ENCODE results near the gene GLYATL2. TPM values are rescaled to one million over a fixed set of nuclear protein-coding genes. Genes with fewer than 3 reads are reported as not detected.

GLYATL2 gene
- total RNA-seq, 1 experiment from 2014 or later = not detected

DNA sequence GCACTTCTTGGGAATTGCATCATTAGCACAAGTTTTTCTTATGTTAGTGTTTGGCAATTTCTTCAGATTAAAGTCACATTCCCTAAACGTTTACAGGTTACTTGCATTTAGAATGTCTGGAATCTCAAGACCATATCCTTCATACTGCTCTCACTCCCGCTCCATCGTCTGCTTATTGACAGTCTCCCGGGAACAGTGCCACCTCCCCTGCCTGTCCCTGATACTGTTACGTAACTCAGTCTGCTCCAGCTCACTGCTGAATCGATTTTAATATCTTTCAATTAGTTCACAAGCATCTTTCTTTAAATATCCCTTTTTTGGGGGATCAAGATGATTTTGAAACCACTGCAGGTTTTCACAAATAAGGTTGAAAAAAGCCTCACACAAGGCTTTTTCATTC, 48.2 kb downstream of the GLYATL2 start:
- H3K9me3 ChIP-seq (ENCODE audit: insufficient read depth, low read depth) = peaks cover 9% of the 10 kb centered on the region; the same call in 1 of the 2 replicates
- H3K79me2 ChIP-seq (ENCODE audit: low read depth) = no peaks in the 10 kb centered on the region
- intact Hi-C loops (cut with micrococcal nuclease; ENCODE audit: unreplicated experiment) = no loop called here
- H3K4me2 ChIP-seq = no peak overlapping the region
- H3K4me3 ChIP-seq = no peak overlapping the region
- BruUV-seq (replicated peaks) = no TSS peak
- no peaks in the 10 kb centered on the region for H3K4me1 ChIP-seq (replicated peaks; ENCODE audit: insufficient read depth)
- no peaks in the 10 kb centered on the region for H4K20me1 ChIP-seq (ENCODE audit: insufficient read depth)
- H3F3A ChIP-seq (ENCODE audit: insufficient read depth, low read depth) = no peaks in the 10 kb centered on the region
- TF ChIP-seq, protein P1, sequence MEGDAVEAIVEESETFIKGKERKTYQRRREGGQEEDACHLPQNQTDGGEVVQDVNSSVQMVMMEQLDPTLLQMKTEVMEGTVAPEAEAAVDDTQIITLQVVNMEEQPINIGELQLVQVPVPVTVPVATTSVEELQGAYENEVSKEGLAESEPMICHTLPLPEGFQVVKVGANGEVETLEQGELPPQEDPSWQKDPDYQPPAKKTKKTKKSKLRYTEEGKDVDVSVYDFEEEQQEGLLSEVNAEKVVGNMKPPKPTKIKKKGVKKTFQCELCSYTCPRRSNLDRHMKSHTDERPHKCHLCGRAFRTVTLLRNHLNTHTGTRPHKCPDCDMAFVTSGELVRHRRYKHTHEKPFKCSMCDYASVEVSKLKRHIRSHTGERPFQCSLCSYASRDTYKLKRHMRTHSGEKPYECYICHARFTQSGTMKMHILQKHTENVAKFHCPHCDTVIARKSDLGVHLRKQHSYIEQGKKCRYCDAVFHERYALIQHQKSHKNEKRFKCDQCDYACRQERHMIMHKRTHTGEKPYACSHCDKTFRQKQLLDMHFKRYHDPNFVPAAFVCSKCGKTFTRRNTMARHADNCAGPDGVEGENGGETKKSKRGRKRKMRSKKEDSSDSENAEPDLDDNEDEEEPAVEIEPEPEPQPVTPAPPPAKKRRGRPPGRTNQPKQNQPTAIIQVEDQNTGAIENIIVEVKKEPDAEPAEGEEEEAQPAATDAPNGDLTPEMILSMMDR (conservative IDR thresholded peaks at IDR 0.05) = no peak
- no peak for TF ChIP-seq EZH2 (IDR thresholded peaks at IDR 0.05; ENCODE audit: low read depth)
- POLR2A ChIA-PET (ENCODE audit: unreplicated experiment) = interaction anchor here (0.7 kb wide), 1 partner anchor 1018 kb away, joined by 3 read pairs; no protein-coding TSS in a partner anchor
- H3K36me3 ChIP-seq (ENCODE audit: low read depth) = no peaks in the 10 kb centered on the region
- CTCF ChIA-PET = no interaction called here
- H3K27me3 ChIP-seq (ENCODE audit: insufficient read depth, low read depth) = no peaks in the 10 kb centered on the region
- DNase-seq = no peak
- no peak overlapping the region for H3K27ac ChIP-seq
- H3K9me2 ChIP-seq (ENCODE audit: insufficient read depth) = peaks cover 7% of the 10 kb centered on the region; the same call in 1 of the 2 replicates
- 0 out of 2 replicates have a peak overlapping the region, but pooled peaks have one; percentile 22 for H2AFZ ChIP-seq

DNA sequence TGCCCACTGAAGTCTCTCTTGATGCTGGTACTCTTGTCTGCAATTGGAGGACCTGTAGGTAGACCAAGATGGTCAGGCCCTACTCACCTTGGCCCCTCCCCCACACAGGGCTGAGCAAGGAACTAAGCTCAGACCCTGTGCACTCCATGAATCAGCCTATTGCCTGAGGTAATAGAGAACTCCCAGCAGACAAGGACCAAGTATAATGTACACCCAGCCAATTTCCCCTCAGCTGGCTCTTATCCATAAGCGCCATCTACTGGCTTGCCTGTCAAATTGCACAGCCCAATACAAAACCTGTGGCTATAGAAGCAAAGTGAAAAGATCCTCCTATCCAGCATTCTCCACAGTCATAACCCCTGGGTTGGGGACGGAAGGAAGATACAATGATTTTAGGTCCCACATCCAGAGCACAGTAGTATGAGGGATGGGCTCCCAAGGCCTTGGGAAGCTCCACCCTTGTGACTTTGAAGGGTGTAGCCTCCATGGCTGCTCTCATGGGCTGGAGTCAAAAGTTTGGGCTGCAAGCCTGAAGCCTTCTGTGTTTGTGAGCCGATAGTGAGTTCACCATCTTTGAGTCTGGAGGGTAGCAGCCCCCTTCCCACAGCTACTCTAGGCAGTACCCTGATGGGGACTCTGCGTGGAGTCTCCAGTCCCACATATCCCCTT, 56.0 kb downstream of the GLYATL2 start:
- H3K27ac ChIP-seq = peak overlapping the region; percentile 7; the same call in 1 of the 2 replicates
- BruUV-seq (replicated peaks) = no TSS peak
- no peaks in the 10 kb centered on the region for H3K27me3 ChIP-seq (ENCODE audit: insufficient read depth, low read depth)
- intact Hi-C loops (cut with micrococcal nuclease; ENCODE audit: unreplicated experiment) = loop anchor here (1.0 to 2.0 kb wide), 2 partner anchors 134 to 212 kb away; no protein-coding TSS in a partner anchor
- peak; percentile 31 to 67 for DNase-seq
- no peaks in the 10 kb centered on the region for H3K79me2 ChIP-seq (ENCODE audit: low read depth)
- no peaks in the 10 kb centered on the region for H3K36me3 ChIP-seq (ENCODE audit: low read depth)
- H3K9me2 ChIP-seq (ENCODE audit: insufficient read depth) = no peaks in the 10 kb centered on the region
- ChIA-PET CTCF (interaction anchor here (0.6 kb wide), 1 partner anchor 256 kb away, joined by 3 read pairs; no protein-coding TSS in a partner anchor), POLR2A (ENCODE audit: unreplicated experiment) (interaction anchor here (0.6 kb wide), 1 partner anchor 147 kb away, joined by 6 read pairs; no protein-coding TSS in a partner anchor)
- no peaks in the 10 kb centered on the region for H4K20me1 ChIP-seq (ENCODE audit: insufficient read depth)
- no peak overlapping the region for H3K4me2 ChIP-seq
- no peaks in the 10 kb centered on the region for H3F3A ChIP-seq (ENCODE audit: insufficient read depth, low read depth)
- H3K9me3 ChIP-seq (ENCODE audit: insufficient read depth, low read depth) = peaks cover 13% of the 10 kb centered on the region
- 0 out of 2 replicates have a peak, but pooled peaks cover 8% of the 10 kb centered on the region for H3K4me1 ChIP-seq (replicated peaks; ENCODE audit: insufficient read depth)
- no peak overlapping the region for H2AFZ ChIP-seq
- no peak for TF ChIP-seq EZH2 (IDR thresholded peaks at IDR 0.05; ENCODE audit: low read depth)
- TF ChIP-seq, protein P1 (conservative IDR thresholded peaks at IDR 0.05) = peak; percentile 94
- no peak overlapping the region for H3K4me3 ChIP-seq

DNA sequence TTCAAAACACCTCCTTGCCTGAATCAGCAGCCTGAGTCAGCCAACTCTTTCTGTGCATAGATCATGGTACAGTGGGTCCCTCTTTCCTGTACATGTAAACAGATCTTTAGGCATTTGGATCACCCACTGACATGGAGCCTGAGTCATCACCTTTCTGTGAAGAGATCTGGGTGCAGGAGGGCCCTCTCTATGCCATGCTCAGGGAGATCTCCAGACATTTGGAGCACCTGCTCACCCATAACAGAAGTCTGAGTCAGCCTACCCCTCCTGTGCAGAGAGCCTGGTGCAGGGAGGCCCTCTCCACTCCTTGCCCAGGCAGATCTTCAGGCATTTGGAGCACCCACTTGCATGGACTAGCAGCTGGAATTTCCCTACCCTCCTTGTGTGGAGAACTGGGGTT, 56.6 kb downstream of the GLYATL2 start:
- intact Hi-C loops (cut with micrococcal nuclease; ENCODE audit: unreplicated experiment) = loop anchor here (1.0 to 2.0 kb wide), 2 partner anchors 134 to 211 kb away; no protein-coding TSS in a partner anchor

More for the DNA sequence above, 56.6 kb downstream of the GLYATL2 start:
- H3F3A ChIP-seq (ENCODE audit: insufficient read depth, low read depth) = no peaks in the 10 kb centered on the region
- no peaks in the 10 kb centered on the region for H3K27me3 ChIP-seq (ENCODE audit: insufficient read depth, low read depth)
- BruUV-seq (replicated peaks) = no TSS peak
- H3K4me3 ChIP-seq = no peak overlapping the region
- H3K9me3 ChIP-seq (ENCODE audit: insufficient read depth, low read depth) = peaks cover 7% of the 10 kb centered on the region
- DNase-seq = peak in 1 of 2 experiments; percentile 64
- POLR2A ChIA-PET (ENCODE audit: unreplicated experiment) = interaction anchor here (0.6 kb wide), 1 partner anchor 146 kb away, joined by 6 read pairs; no protein-coding TSS in a partner anchor
- no peaks in the 10 kb centered on the region for H3K79me2 ChIP-seq (ENCODE audit: low read depth)
- H4K20me1 ChIP-seq (ENCODE audit: insufficient read depth) = no peaks in the 10 kb centered on the region
- 0 out of 2 replicates have a peak, but pooled peaks cover 8% of the 10 kb centered on the region for H3K4me1 ChIP-seq (replicated peaks; ENCODE audit: insufficient read depth)
- TF ChIP-seq EZH2 (IDR thresholded peaks at IDR 0.05; ENCODE audit: low read depth) = no peak
- TF ChIP-seq, protein P1 (conservative IDR thresholded peaks at IDR 0.05) = no peak
- no peaks in the 10 kb centered on the region for H3K36me3 ChIP-seq (ENCODE audit: low read depth)
- no peaks in the 10 kb centered on the region for H3K9me2 ChIP-seq (ENCODE audit: insufficient read depth)
- H3K27ac ChIP-seq = peak overlapping the region; percentile 7; the same call in 1 of the 2 replicates
- no peak overlapping the region for H3K4me2 ChIP-seq
- CTCF ChIA-PET = interaction anchor here (0.6 kb wide), 1 partner anchor 255 kb away, joined by 3 read pairs; no protein-coding TSS in a partner anchor
- H2AFZ ChIP-seq = no peak overlapping the region
